Neuronal stem cell (in vitro differentiated cells): Measurements from ENCODE around the gene CDH10.
A peak's percentile ranks its signal among the peaks of the same experiment; 100 is the strongest.

Experiments
- DNase-seq: peaks from one replicate; pipeline ENCODE4 v3.0.0-alpha.2; 2013; ENCODE audit warnings: low spot score
- H2AFZ ChIP-seq: one replicate; pipeline ENCODE4 v1.6.1; 2013; ENCODE audit warnings: mild to moderate bottlenecking, low read length, inconsistent platforms
- H2AK5ac ChIP-seq: 2 replicates; pipeline ENCODE4 v1.6.1; 2013; ENCODE audit warnings: low read depth, mild to moderate bottlenecking, inconsistent platforms, low read length, moderate library complexity, mixed read lengths
- H2BK120ac ChIP-seq: 2 replicates; pipeline ENCODE4 v1.6.1; 2013; ENCODE audit warnings: low read depth, mild to moderate bottlenecking, inconsistent platforms, low read length, moderate library complexity, mixed read lengths
- H2BK12ac ChIP-seq: one replicate; pipeline ENCODE4 v1.6.1; 2013; ENCODE audit warnings: low read length, inconsistent platforms
- H2BK15ac ChIP-seq: 2 replicates; pipeline ENCODE4 v1.6.1; 2013; ENCODE audit warnings: mild to moderate bottlenecking, low read length, inconsistent platforms, mixed read lengths
- H2BK5ac ChIP-seq: one replicate; pipeline ENCODE4 v1.6.1; 2013; ENCODE audit warnings: inconsistent platforms, mild to moderate bottlenecking, low read length, moderate library complexity
- H3K14ac ChIP-seq: one replicate; pipeline ENCODE4 v1.6.1; 2013; ENCODE audit warnings: low read length, inconsistent platforms
- H3K18ac ChIP-seq: 2 replicates; pipeline ENCODE4 v1.6.1; 2013; ENCODE audit warnings: low read length, inconsistent platforms
- H3K23ac ChIP-seq: 2 replicates; pipeline ENCODE4 v1.6.1; 2013; ENCODE audit warnings: low read depth, mild to moderate bottlenecking, mixed read lengths, low read length, inconsistent platforms; ENCODE audit not compliant: poor library complexity
- H3K27ac ChIP-seq: replicated peaks from 3 replicates; pipeline ENCODE4 v1.5.1; 2013; ENCODE audit warnings: low read length, inconsistent platforms
- H3K27me3 ChIP-seq, 3 experiments: 2 replicates each; pipeline ENCODE4 v1.6.1; 2013; ENCODE audit warnings: low read length in 3 of 3, mild to moderate bottlenecking in 2 of 3, inconsistent platforms in 1 of 3, low read depth in 1 of 3, mixed read lengths in 1 of 3, moderate library complexity in 1 of 3; ENCODE audit not compliant: control insufficient read depth in 3 of 3, insufficient read depth in 3 of 3
- H3K36me3 ChIP-seq, 2 donors: replicated peaks in 1 of 2; 2 replicates each; pipeline ENCODE4 v1.6.1; 2013; ENCODE audit warnings: low read length in 2 of 2; ENCODE audit not compliant: control insufficient read depth in 2 of 2, insufficient read depth in 2 of 2
- H3K4ac ChIP-seq: 2 replicates; pipeline ENCODE4 v1.6.1; 2013; ENCODE audit warnings: inconsistent platforms, mild to moderate bottlenecking, low read length, moderate library complexity
- H3K4me1 ChIP-seq, 2 donors: 1 replicate in 1 of 2; 2 replicates in 1 of 2; pipeline ENCODE4 v1.6.1; 2013; ENCODE audit warnings: low read length in 2 of 2, low read depth in 1 of 2; ENCODE audit not compliant: control insufficient read depth in 2 of 2, insufficient read depth in 1 of 2
- H3K4me2 ChIP-seq: one replicate; pipeline ENCODE4 v1.6.1; 2013; ENCODE audit warnings: mild to moderate bottlenecking, low read length, inconsistent platforms; ENCODE audit not compliant: insufficient read depth, poor library complexity, severe bottlenecking
- H3K4me3 ChIP-seq, 2 donors: 2 replicates each; pipeline ENCODE4 v1.5.1; 2013; ENCODE audit warnings: low read length in 2 of 2, mild to moderate bottlenecking in 2 of 2, inconsistent platforms in 1 of 2, moderate library complexity in 1 of 2
- H3K79me1 ChIP-seq: one replicate; pipeline ENCODE4 v1.6.1; 2013; ENCODE audit warnings: low read depth, mild to moderate bottlenecking, inconsistent platforms, low read length, moderate library complexity
- H3K9ac ChIP-seq: one replicate; pipeline ENCODE4 v1.6.1; 2013; ENCODE audit warnings: mild to moderate bottlenecking, low read depth, low read length, inconsistent platforms; ENCODE audit not compliant: poor library complexity
- H3K9me3 ChIP-seq, 2 donors: replicated peaks in 1 of 2; 2 replicates each; pipeline versions ENCODE3 to v1.6.1; 2013; ENCODE audit warnings: low read length in 2 of 2, mild to moderate bottlenecking in 2 of 2, inconsistent platforms in 1 of 2, low read depth in 1 of 2, mixed read lengths in 1 of 2, moderate library complexity in 1 of 2; ENCODE audit not compliant: control insufficient read depth in 2 of 2, insufficient read depth in 1 of 2
- H4K8ac ChIP-seq: one replicate; pipeline ENCODE4 v1.6.1; 2013; ENCODE audit warnings: low read depth, mild to moderate bottlenecking, inconsistent platforms, low read length, moderate library complexity
- H4K91ac ChIP-seq: one replicate; pipeline ENCODE4 v1.6.1; 2013; ENCODE audit warnings: low read length, low read depth, mild to moderate bottlenecking, inconsistent platforms; ENCODE audit not compliant: poor library complexity
- WGBS, 2 donors: extraction: QIAGEN DNeasy Blood & Tissue Kit; methylation state at CpG; one replicate each; pipeline ENCODE4 v1.1.7; 2013; ENCODE audit warnings: missing lambda C conversion rate in 2 of 2, mixed read lengths in 1 of 2; ENCODE audit not compliant: insufficient read length in 2 of 2, insufficient replicate concordance in 1 of 2; ENCODE audit errors: extremely low coverage in 2 of 2; 5-methylcytosine and 5-hydroxymethylcytosine counted together

Gene CDH10

DNA sequence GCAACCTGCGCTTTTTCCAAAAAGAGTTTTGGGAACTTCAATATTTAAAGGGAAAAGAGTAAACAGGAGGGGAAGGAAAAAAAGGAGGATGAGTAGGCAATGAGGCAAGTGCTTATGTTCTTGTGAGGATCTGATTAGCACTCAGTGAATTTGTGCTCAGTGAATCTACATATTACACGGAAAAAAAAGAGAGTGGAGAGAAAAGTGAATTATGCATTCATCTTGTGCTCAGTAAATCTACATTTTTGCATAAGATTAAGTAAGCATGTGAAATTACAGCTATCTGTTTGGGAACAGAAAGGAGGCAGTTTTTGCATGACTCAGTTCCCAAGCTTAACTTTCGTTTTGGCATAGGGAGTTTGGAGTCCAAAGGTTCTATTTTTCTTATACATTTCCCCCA, 170.1 kb downstream of the CDH10 start:
- H2BK120ac ChIP-seq: no peak overlapping the region
- no peak overlapping the region for H4K91ac ChIP-seq
- no peak overlapping the region for H3K14ac ChIP-seq
- no peak for DNase-seq
- no peak overlapping the region for H2BK5ac ChIP-seq
- H2BK12ac ChIP-seq: no peak overlapping the region
- no CpG with 5 or more reads among the region's 3 CpGs for WGBS, 2 donors
- no peak overlapping the region for H2AK5ac ChIP-seq
- no peak overlapping the region for H2BK15ac ChIP-seq
- no peak overlapping the region for H4K8ac ChIP-seq
- H3K4me2 ChIP-seq: no peak overlapping the region
- no peak overlapping the region for H3K4ac ChIP-seq
- H3K27ac ChIP-seq: no peak overlapping the region
- peaks cover 0 to 1% of the 10 kb centered on the region in 2 donors for H3K9me3 ChIP-seq
- no peak overlapping the region for H3K23ac ChIP-seq
- no peaks in the 10 kb centered on the region for H3K36me3 ChIP-seq
- H3K4me3 ChIP-seq: no peak overlapping the region
- no peak overlapping the region for H3K9ac ChIP-seq
- no peaks in the 10 kb centered on the region for H3K4me1 ChIP-seq
- no peaks in the 10 kb centered on the region for H3K79me1 ChIP-seq
- no peak overlapping the region for H2AFZ ChIP-seq
- H3K18ac ChIP-seq: no peak overlapping the region
- no peaks in the 10 kb centered on the region for H3K27me3 ChIP-seq

DNA sequence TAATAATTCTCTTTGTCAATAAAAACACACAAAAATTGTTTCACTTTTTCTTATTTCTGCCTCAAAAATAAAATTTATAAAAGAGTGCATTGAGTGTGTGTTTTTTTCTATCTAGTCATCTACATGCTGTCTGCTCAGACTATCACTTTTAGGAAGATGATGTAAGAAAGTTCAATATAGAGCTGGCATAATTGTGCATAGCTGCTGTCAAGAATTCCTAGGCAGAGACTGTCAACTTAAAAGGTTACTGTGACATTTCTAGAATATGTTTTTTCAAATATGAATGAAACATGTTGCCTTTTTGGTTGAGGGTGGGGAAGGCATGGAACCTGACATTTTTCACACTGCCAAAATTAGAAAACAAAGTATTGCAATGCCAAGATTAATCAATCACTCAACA, 172.3 kb downstream of the CDH10 start:
- no peak overlapping the region for H3K27ac ChIP-seq
- no peak overlapping the region for H4K91ac ChIP-seq
- no peak for DNase-seq
- H2BK12ac ChIP-seq: no peak overlapping the region
- no peaks in the 10 kb centered on the region for H3K4me1 ChIP-seq
- H2AK5ac ChIP-seq: no peak overlapping the region
- H3K27me3 ChIP-seq: no peaks in the 10 kb centered on the region
- no peak overlapping the region for H3K4me2 ChIP-seq
- no peak overlapping the region for H3K4me3 ChIP-seq
- no peak overlapping the region for H2AFZ ChIP-seq
- H3K4ac ChIP-seq: no peak overlapping the region
- no peak overlapping the region for H3K14ac ChIP-seq
- H2BK120ac ChIP-seq: no peak overlapping the region
- H3K23ac ChIP-seq: no peak overlapping the region
- H2BK15ac ChIP-seq: no peak overlapping the region
- H3K18ac ChIP-seq: no peak overlapping the region
- H2BK5ac ChIP-seq: no peak overlapping the region
- H4K8ac ChIP-seq: no peak overlapping the region
- H3K9me3 ChIP-seq: no peaks in the 10 kb centered on the region
- no peaks in the 10 kb centered on the region for H3K79me1 ChIP-seq
- no peak overlapping the region for H3K9ac ChIP-seq
- no peaks in the 10 kb centered on the region for H3K36me3 ChIP-seq

DNA sequence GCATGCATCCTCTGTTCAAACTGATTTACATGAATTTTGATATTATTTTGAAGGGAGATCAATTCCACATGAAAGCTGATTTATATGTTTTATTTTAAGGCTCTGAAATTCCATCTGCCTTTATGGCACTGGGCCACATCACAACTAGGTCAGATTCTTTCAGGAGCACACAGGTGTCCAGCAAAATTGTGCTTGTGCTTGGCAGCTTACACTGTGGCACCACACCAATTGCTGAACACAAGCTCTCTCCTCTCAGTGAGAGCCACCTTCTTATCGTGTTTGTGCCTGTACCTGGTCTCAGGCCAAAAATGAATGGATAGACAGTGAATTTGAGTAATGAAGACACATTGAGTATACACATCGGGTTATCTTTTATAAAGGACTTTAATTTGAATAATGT, 200.4 kb downstream of the CDH10 start:
- H3K27me3 ChIP-seq: no peaks in the 10 kb centered on the region

DNA sequence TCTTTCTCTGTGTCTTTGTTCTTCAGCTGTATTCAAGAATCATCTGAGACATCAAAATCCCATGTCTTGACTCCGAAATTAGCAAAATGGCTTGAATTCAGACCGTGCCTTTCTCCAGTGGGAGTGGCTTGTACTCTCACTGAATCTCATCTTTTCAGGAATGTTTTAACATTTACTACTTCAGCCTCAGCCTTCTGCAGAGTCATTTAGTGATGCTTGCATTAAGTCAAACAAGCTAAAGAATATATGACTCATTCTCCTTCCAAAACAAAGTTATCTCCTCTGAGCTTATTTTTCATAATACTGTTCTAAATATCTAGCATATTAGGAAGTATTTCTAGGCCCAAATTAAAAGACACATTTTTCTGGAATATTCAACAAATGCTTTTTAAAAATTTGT, 205.3 kb downstream of the CDH10 start:
- Histone ChIP-seq H3K23ac (no peak overlapping the region), H3K9ac (no peak overlapping the region)
- no CpG with 5 or more reads among the region's 2 CpGs for WGBS, 2 donors

More for the DNA sequence above, 200.4 kb downstream of the CDH10 start:
- Histone ChIP-seq H3K27ac (no peak overlapping the region), H2AFZ (no peak overlapping the region), H3K14ac (no peak overlapping the region), H2BK120ac (no peak overlapping the region), H3K4ac (no peak overlapping the region), H3K9me3 (no peaks in the 10 kb centered on the region), H4K8ac (no peak overlapping the region), H3K9ac (no peak overlapping the region), H2BK5ac (no peak overlapping the region), H2BK15ac (no peak overlapping the region), H4K91ac (no peak overlapping the region), H2AK5ac (no peak overlapping the region), H3K36me3 (no peaks in the 10 kb centered on the region), H2BK12ac (no peak overlapping the region), H3K23ac (no peak overlapping the region), H3K4me1 (no peaks in the 10 kb centered on the region), H3K79me1 (no peaks in the 10 kb centered on the region), H3K4me2 (no peak overlapping the region), H3K4me3 (no peak overlapping the region), H3K18ac (no peak overlapping the region)
- no CpG with 5 or more reads among the region's 2 CpGs for WGBS, 2 donors
- no peak for DNase-seq

More for the DNA sequence above, 205.3 kb downstream of the CDH10 start:
- Histone ChIP-seq H2AK5ac (no peak overlapping the region), H3K4me2 (no peak overlapping the region), H3K4ac (no peak overlapping the region), H4K91ac (no peak overlapping the region), H2BK15ac (no peak overlapping the region), H2BK5ac (no peak overlapping the region), H4K8ac (no peak overlapping the region), H3K9me3 (no peaks in the 10 kb centered on the region), H3K4me3 (no peak overlapping the region), H2AFZ (peak overlapping the region; percentile 28), H3K27me3 (no peaks in the 10 kb centered on the region), H3K79me1 (no peaks in the 10 kb centered on the region), H3K27ac (no peak overlapping the region), H3K4me1 (no peaks in the 10 kb centered on the region), H2BK12ac (no peak overlapping the region), H3K36me3 (no peaks in the 10 kb centered on the region), H3K18ac (no peak overlapping the region), H3K14ac (no peak overlapping the region), H2BK120ac (no peak overlapping the region)
- DNase-seq: no peak
